ENCODE data around the gene SIGLEC15. TPM values are rescaled to one million over a fixed set of nuclear protein-coding genes. Genes with fewer than 3 reads are reported as not detected.

Gene SIGLEC15
- total and polyA plus RNA-seq, 2 donors (not counting 1 experiment from before 2014, with no cell fraction given) = 0.19 to 1.5 TPM

GRCh38 chr18:45861926-45862325 is 36.5 kb downstream of the SIGLEC15 start:
- Histone ChIP-seq H3K4me3 (replicated peaks in 1 of 4; ENCODE audit: control extremely low read depth in 1 of 4, insufficient read depth in 1 of 4, low read depth in 3 of 4, low read length in 4 of 4) (no peak overlapping the region), H3K9ac (ENCODE audit: insufficient read depth, low read length) (no peak overlapping the region), H3K36me3 (ENCODE audit: control insufficient read depth, insufficient read depth, low read length) (peaks cover 33% of the 10 kb centered on the region), H4K20me1 (ENCODE audit: control insufficient read depth, extremely low read depth, insufficient read depth, low read length) (no peaks in the 10 kb centered on the region), H3K79me2 (ENCODE audit: control insufficient read depth, insufficient read depth, low read length) (no peaks in the 10 kb centered on the region), H3K9me3 (ENCODE audit: control insufficient read depth, insufficient read depth, low read depth, low read length) (no peaks in the 10 kb centered on the region), H3K4me2 (ENCODE audit: extremely low read depth, insufficient read depth, low read length) (no peak overlapping the region), H3K27me3 (ENCODE audit: control insufficient read depth, insufficient read depth, low read length) (no peaks in the 10 kb centered on the region), H2AFZ (ENCODE audit: low read length) (no peak overlapping the region), H3K27ac (ENCODE audit: insufficient read depth, low read length) (no peak overlapping the region), H3K4me1 (ENCODE audit: control insufficient read depth, extremely low read depth, insufficient read depth, low read length) (no peaks in the 10 kb centered on the region)
- no peak for DNase-seq (ENCODE audit: low read depth in 2 of 2)
- TF ChIP-seq EZH2 (IDR thresholded peaks at IDR 0.05; ENCODE audit: low read length, missing control alignments) (no peak), CTCF (conservative IDR thresholded peaks at IDR 0.05 in 1 of 2, IDR thresholded peaks at IDR 0.05 in 1 of 2; ENCODE audit: low read depth in 1 of 2, low read length in 2 of 2) (no peak)

- no peaks in the 10 kb centered on the region for H3K4me1 ChIP-seq (ENCODE audit: control insufficient read depth, extremely low read depth, insufficient read depth, low read length)
- H2AFZ ChIP-seq (ENCODE audit: low read length) = no peak overlapping the region
- no peak overlapping the region for H3K4me3 ChIP-seq (replicated peaks in 1 of 4; ENCODE audit: control extremely low read depth in 1 of 4, insufficient read depth in 1 of 4, low read depth in 3 of 4, low read length in 4 of 4)
- H3K79me2 ChIP-seq (ENCODE audit: control insufficient read depth, insufficient read depth, low read length) = no peaks in the 10 kb centered on the region
- no peaks in the 10 kb centered on the region for H3K9me3 ChIP-seq (ENCODE audit: control insufficient read depth, insufficient read depth, low read depth, low read length)
- H3K4me2 ChIP-seq (ENCODE audit: extremely low read depth, insufficient read depth, low read length) = no peak overlapping the region
- no peaks in the 10 kb centered on the region for H3K27me3 ChIP-seq (ENCODE audit: control insufficient read depth, insufficient read depth, low read length)
- H4K20me1 ChIP-seq (ENCODE audit: control insufficient read depth, extremely low read depth, insufficient read depth, low read length) = no peaks in the 10 kb centered on the region
- H3K36me3 ChIP-seq (ENCODE audit: control insufficient read depth, insufficient read depth, low read length) = peaks cover 34% of the 10 kb centered on the region
- no peak overlapping the region for H3K9ac ChIP-seq (ENCODE audit: insufficient read depth, low read length)
- no peak overlapping the region for H3K27ac ChIP-seq (ENCODE audit: insufficient read depth, low read length)
- no peak for DNase-seq (ENCODE audit: low read depth in 2 of 2)
- TF ChIP-seq CTCF (conservative IDR thresholded peaks at IDR 0.05 in 1 of 2, IDR thresholded peaks at IDR 0.05 in 1 of 2; ENCODE audit: low read depth in 1 of 2, low read length in 2 of 2) (no peak), EZH2 (IDR thresholded peaks at IDR 0.05; ENCODE audit: low read length, missing control alignments) (no peak)
Measured at GRCh38 chr18:45863469-45863868, 38.0 kb downstream of the SIGLEC15 start.

- no peak overlapping the region for H3K27ac ChIP-seq (ENCODE audit: insufficient read depth, low read length)
- H3K4me2 ChIP-seq (ENCODE audit: extremely low read depth, insufficient read depth, low read length) = no peak overlapping the region
- no peaks in the 10 kb centered on the region for H3K27me3 ChIP-seq (ENCODE audit: control insufficient read depth, insufficient read depth, low read length)
- DNase-seq (ENCODE audit: low read depth in 2 of 2) = no peak
- peaks cover 32% of the 10 kb centered on the region for H3K36me3 ChIP-seq (ENCODE audit: control insufficient read depth, insufficient read depth, low read length)
- H3K4me1 ChIP-seq (ENCODE audit: control insufficient read depth, extremely low read depth, insufficient read depth, low read length) = no peaks in the 10 kb centered on the region
- H3K79me2 ChIP-seq (ENCODE audit: control insufficient read depth, insufficient read depth, low read length) = no peaks in the 10 kb centered on the region
- H2AFZ ChIP-seq (ENCODE audit: low read length) = no peak overlapping the region
- H3K9me3 ChIP-seq (ENCODE audit: control insufficient read depth, insufficient read depth, low read depth, low read length) = no peaks in the 10 kb centered on the region
- no peak overlapping the region for H3K4me3 ChIP-seq (replicated peaks in 1 of 4; ENCODE audit: control extremely low read depth in 1 of 4, insufficient read depth in 1 of 4, low read depth in 3 of 4, low read length in 4 of 4)
- H3K9ac ChIP-seq (ENCODE audit: insufficient read depth, low read length) = no peak overlapping the region
- no peaks in the 10 kb centered on the region for H4K20me1 ChIP-seq (ENCODE audit: control insufficient read depth, extremely low read depth, insufficient read depth, low read length)
- TF ChIP-seq CTCF (conservative IDR thresholded peaks at IDR 0.05 in 1 of 2, IDR thresholded peaks at IDR 0.05 in 1 of 2; ENCODE audit: low read depth in 1 of 2, low read length in 2 of 2) (no peak), EZH2 (IDR thresholded peaks at IDR 0.05; ENCODE audit: low read length, missing control alignments) (no peak)
Measured at GRCh38 chr18:45864081-45864480, 38.6 kb downstream of the SIGLEC15 start.
